ENCODE results near the gene LMX1B.

GRCh38 chr9:126628969-126629674, 15.4 kb downstream of the LMX1B start:
- TF ChIP-seq CTCF (IDR thresholded peaks at IDR 0.05) = no peak
- TF ChIP-seq POLR2A (IDR thresholded peaks at IDR 0.05) = no peak
